GM18861 (cell line): ENCODE results near the gene RBCK1.
"Not testable (repeated sequence)": the region's sequence is repeated elsewhere in the genome, so short reads cannot be mapped to it uniquely, and the experiment has no call there.

Source experiments
- ATAC-seq: cut with Tn5 transposase; IDR thresholded peaks from one replicate; pipeline ENCODE4 v1.9.1; 2021; ENCODE audit not compliant: unreplicated experiment

RBCK1 gene

GRCh38 chr20:407953-408842 is at the start of gene RBCK1:
RBCK1 (plus strand) TSS chr20:408299; CDS start chr20:408758, 459 bp downstream.
- ATAC-seq: peak; percentile 39

DNA sequence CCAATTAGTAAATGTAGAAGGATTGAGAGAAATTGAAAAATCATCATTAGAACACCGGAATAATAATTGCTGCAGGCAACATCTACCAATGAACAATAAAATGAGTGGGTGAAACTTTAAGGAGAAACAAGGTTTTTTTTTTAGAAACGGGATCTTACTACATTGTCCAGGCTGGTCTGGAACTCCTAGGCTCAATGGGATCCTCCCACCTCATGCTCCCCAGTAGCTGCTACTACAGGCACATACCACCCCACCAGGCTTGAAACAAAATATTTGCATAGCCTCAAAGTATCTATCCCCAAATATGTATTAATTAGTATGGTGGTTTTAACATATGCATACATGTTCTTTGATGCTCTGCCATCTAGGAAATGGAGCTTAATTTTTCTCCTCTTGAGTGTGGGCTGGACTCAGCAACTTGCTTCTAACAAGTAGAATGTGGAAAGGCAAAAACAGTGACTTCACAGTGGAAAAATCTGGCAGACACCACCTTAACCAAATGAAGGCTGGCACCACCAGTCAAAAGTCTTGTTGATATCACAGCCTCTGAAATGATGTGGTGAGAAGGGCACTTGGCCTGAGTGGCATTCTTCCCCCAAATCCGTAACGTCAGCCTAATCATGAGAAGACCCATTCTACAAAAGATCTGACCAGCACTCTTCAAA is 49.1 kb upstream of the RBCK1 start:
- ATAC-seq: no peak

- ATAC-seq: peak; percentile 55
These were observed 46.5 kb upstream of the RBCK1 start for GRCh38 chr20:361561-361960.

DNA sequence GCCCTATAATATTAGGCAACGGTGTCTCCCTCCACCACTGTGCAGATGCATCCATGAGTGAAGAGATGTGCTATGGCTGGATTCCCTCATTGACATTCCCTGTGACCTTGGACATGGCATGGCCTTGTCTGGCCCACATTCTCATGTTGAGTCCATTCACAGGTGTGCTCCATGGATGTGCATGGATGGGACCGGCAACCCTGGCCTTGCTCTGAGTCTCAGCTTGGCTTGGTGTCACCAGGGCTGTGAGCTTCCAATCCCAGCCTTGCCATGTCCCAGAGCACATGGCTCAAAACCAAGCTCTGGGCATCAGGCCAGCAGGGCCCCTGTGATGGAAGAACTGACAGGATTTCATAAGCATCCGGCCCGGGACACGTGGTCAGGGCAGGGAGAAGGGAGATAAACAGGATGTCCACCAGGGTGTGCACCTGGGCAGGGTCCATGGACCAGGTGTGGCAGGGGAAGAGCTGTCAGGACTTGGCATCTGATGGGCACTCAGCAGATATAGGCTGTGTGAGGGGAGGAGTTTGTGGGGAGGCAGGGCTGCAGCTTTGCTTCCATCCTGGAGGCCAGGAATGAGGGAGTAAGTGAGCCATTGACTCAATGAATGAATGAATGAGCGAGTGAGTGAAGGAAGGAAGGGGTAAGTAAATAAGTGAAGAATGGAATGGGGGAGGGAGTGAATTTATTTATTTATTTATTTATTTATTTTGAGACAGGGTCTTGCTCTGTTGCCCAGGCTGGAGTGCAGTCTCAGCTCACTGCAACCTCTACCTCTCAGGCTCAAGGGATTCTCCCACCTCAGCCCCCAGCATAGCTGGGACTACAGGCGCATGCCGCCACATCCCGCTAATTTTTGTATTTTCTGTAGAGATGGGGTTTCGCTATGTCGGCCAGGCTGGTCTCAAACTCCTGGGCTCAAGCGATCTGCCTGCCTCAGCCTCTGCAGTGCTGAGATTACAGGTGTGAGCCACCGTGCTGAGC is 45.5 kb upstream of the RBCK1 start:
- no peak for ATAC-seq

GRCh38 chr20:363319-364078 is 44.6 kb upstream of the RBCK1 start:
- no peak for ATAC-seq

- no peak for ATAC-seq
These were observed 42.9 kb upstream of the RBCK1 start for GRCh38 chr20:364905-365794.

DNA sequence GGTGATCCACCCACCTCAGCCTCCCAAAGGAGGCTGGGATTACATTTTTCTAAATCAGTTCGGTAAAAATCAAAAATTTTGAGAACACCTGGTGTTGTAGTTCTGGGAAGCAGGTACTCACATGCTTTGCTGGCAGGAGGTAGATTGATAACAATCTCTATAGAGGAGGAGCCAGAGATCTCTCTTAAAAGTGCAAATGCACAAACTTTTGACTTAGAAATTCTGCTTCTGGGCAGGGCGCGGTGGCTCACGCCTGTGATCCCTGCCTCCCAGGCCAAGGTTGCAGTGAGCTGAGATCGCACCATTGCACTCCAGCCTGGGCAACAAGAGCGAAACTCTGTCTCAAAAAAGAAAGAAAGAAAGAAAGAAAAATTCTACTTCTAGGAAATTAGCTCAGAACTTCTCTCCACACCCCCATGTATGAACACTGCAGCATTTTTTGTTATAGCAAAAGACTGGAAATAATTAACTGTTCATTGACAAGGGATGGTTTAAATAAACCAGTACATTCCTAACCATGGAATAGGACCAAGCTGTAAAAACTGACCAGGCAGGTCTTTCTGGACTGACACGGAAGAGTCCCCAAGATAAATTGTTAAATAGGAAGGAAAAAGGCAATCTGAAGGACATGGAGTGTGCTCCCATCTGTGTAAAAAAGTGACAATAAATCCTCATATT is 41.9 kb upstream of the RBCK1 start:
- no peak for ATAC-seq

DNA sequence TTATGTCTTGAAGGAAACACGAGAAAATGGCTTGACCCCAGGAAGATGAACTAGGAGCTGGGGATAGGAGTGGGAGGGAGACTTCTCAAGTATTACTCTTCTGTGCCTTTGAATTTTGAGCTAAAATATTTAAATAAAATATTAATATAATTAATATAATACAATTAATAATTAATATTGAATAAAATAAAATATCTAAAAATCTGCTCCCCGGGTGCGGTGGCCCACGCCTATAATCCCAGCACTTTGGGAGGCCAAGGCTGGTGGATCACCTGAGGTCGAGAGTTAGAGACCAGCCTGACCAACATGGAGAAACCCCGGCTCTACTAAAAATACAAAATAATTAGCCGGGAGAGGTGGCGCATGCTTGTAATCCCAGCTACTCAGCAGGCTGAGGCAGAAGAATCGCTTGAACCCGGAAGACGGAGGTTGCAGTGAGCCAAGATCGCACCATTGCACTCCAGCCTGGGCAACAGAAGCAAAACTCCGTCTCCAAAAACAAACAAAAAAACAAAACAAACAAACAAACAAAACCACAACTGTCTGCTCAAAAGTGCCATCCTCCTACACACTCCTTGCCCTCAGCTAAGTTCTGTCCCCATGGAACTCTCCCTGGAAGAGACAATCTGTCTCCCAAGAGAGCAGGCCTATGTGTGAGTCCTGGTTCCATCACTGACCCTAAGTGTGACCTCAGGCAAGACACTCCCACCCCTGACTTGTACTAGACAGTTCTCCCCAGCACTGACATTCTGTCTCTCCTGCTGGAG is 41.2 kb upstream of the RBCK1 start:
- ATAC-seq: no peak

DNA sequence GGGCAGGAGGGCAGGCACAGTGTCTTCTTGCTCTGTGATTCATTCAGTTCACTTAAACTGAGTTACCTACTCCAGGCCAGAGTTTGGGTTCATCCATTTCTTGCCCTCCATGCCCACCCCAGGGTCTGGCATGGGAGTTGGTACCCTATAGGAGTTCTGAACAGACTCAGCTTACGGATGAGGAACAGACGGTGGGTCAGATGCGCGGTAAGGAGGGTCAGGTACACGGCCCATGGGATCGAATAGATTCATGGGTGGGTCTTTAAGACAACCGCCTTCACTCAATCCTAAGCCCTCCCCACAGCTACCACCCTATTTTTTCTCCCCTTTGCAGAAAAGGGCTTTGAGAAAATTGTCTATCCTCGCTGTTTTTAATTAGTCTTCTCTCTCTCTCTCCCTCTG is 40.6 kb upstream of the RBCK1 start:
- ATAC-seq: no peak

- no peak for ATAC-seq
These were observed 39.2 kb upstream of the RBCK1 start for GRCh38 chr20:368915-369314.

GRCh38 chr20:370151-370600 is 37.9 kb upstream of the RBCK1 start:
- no peak for ATAC-seq

DNA sequence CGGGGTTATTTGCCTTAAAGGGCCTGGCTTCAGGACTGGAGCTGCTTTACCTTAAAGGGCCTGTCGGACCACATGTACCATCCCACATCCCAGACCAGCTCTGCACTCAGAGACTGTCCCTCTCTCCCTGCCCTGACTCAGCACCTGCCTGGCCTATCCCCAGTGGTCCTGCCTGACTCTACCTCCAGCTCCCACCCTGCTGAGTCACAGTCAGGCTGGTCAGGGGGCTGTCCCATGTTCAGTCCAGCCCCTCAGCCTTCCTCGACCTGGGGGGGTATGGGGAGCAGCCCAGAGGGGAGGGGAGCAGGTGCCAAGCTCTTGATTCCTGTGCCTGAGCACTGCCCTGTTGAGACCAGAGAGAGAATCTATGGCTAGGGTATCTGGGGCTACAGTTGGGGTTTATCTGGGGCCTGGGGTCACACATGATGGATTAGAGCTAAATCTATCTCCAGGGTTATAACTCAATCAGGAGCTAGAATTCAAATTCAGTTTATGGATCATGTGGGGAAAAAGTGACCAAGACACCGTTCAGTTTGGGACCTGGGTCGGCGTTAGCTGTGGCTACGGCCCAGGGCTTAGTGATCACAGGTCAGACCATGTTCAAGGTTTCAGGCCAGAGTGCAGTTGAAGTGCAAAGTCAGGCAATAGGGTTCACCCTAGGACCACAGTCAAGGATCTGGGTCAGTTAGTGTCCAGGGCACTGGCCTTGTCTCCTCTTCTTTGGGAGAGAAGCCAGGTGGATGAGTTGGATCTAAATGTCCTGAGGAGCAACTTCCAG is 36.9 kb upstream of the RBCK1 start:
- no peak for ATAC-seq

DNA sequence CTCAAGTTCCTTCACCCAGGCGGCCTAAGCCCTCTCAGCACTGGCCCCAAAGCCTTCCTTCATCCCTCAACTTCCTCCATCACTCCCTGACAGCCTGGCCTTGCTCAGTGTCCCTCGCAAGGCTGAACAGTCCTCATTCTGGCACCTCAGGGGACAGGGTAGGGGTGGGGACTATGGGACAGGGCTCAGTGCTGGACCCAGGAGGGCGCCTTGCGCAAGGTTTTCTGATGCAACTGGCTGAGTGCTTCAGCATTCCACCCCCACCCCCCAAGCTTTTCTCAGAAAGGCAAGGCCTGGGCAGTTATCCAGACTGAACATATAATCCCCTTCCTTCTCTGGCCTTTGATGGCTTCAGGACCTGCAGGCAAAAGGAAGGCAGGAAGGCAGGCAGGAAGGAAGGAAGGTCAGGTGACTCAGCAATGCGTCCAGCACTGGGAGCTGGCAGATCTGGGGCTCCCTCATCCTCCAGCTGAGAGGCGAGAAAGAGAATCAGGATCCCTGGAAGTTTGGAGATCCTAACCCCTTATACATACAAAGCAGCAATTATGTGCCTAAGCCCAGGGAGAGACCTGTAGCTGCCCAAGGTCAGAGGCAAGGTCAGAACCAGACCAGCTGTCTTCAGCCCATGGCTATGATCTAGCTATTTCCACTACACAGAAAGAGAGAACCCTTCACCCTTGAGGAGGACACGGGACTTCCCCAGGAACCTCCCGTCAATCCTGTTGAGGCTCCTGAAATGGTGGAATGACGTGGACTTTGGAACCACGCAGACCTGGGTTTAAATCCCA is 36.1 kb upstream of the RBCK1 start:
- ATAC-seq: no peak

DNA sequence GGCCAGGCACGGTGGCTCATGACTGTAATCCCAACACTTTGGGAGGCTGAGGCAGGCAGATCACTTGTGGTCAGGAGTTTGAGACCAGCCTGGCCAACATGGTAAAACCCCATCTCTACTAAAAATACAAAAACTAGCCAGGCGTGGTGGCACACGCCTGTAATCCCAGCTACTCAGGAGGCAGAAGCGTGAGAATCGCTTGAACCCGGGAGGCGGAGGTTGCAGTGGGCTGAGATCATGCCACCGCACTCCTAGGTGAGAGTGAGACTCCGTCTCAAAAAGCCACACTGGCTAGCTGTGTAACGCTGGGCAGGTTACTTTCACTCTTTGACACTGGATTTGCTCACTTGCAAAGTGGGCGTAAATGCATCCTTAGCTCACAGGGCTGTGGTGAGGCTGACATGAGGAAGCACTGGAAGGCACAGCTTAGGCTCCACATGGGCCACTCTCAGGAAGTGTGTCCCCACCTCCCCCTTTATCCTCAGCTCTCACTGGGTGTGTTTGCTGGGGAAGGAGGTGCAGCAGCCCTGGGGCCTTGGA is 35.5 kb upstream of the RBCK1 start:
- ATAC-seq: not testable (repeated sequence)

GRCh38 chr20:373171-373890 is 34.8 kb upstream of the RBCK1 start:
- ATAC-seq: no peak
